Adrenal gland (tissue), 12 donors: ENCODE measurements around the gene NCF4. TPM values are rescaled to one million over a fixed set of nuclear protein-coding genes. Genes with fewer than 3 reads are reported as not detected.

Experiments used
- DNase-seq, 7 donors: peaks; one replicate each; pipeline ENCODE4 v3.0.0-alpha.2; 2019 to 2020
- H3K27ac ChIP-seq, 5 donors: fragments of 200-600 bp; sonication (generic) in 4 of 5; 1 replicate in 3 of 5; 2 replicates in 2 of 5; pipeline versions ENCODE4 v1.5.1 to v1.8.0; 2016 to 2020; ENCODE audit warnings: mild to moderate bottlenecking in 1 of 5
- H3K27me3 ChIP-seq: fragments of 200-600 bp; 2 replicates; pipeline ENCODE4 v1.8.0; 2021
- H3K36me3 ChIP-seq, 2 donors: fragments of 200-600 bp; replicated peaks in 1 of 2; 1 replicate in 1 of 2; 2 replicates in 1 of 2; pipeline versions ENCODE4 v1.5.1 to v1.8.0; 2018 to 2022
- H3K4me1 ChIP-seq, 2 donors: fragments of 200-600 bp; replicated peaks in 1 of 2; 1 replicate in 1 of 2; 2 replicates in 1 of 2; pipeline versions ENCODE4 v1.5.1 to v1.8.0; 2018 to 2021
- H3K4me3 ChIP-seq, 4 donors: fragments of 200-600 bp; sonication (generic) in 3 of 4; one replicate each; pipeline ENCODE4 v1.5.1; 2016 to 2018
- H3K9me3 ChIP-seq, 3 donors: fragments of 200-600 bp; sonication (generic) in 1 of 3; replicated peaks in 1 of 3; 1 replicate in 2 of 3; 2 replicates in 1 of 3; pipeline versions ENCODE4 v1.5.1 to v1.8.0; 2016 to 2021
- CTCF ChIP-seq, 6 experiments: fragments of 450-650 bp in 4 of 6; fragments of 200-600 bp in 2 of 6; sonication (generic) in 1 of 6; IDR thresholded peaks; 1 replicate in 5 of 6; 2 replicates in 1 of 6; pipeline versions ENCODE4 v1.5.1 to v1.8.0; 2016 to 2021; ENCODE audit warnings: antibody characterized with exemption in 6 of 6, mild to moderate bottlenecking in 2 of 6, moderate library complexity in 1 of 6
- POLR2A ChIP-seq, 2 donors: fragments of 450-650 bp; IDR thresholded peaks; one replicate each; pipeline ENCODE4 v1.6.1; 2017; ENCODE audit warnings: antibody characterized with exemption in 2 of 2, mild to moderate bottlenecking in 2 of 2, moderate library complexity in 1 of 2
- WGBS, 4 donors: extraction: QIAGEN DNeasy Blood & Tissue Kit in 2 of 4; methylation state at CpG; one replicate each; pipeline versions ENCODE4 v1.1.5 to v1.1.7; 2013 to 2017; 5-methylcytosine and 5-hydroxymethylcytosine counted together
- intact Hi-C, 2 donors: fragments of 100-400 bp; cut with DNase I; formaldehyde crosslinking; loops; one replicate each; pipeline versions ENCODE4 v1.14.1 to v1.15.0; 2022 to 2023
- polyA plus RNA-seq, 3 donors: library from polyadenylated mRNA; stranded (reverse); fragments of 200-250 nt in 2 of 3; fragments of 350-450 nt in 1 of 3; fragmentation: Illumina TruSeq in 1 of 3; extraction: RNeasy Lipid Tissue Mini Kit (QIAGEN cat#74804) in 1 of 3; gene quantifications; one replicate each; pipeline ENCODE4 v1.2.3, GENCODE V29; 2013 to 2014
- total RNA-seq, 9 donors: library from RNA; depleted of rRNA in 4 of 9; stranded (reverse); fragments of >200 nt in 4 of 9; fragments of 120-200 nt in 1 of 9; fragmentation: NEBNext Ultra II Directional in 1 of 9; extraction: Animal tissue kit (Norgen Biotek cat#: 25700) in 1 of 9; gene quantifications; one replicate each; pipeline versions ENCODE4 v1.1.0 to v1.2.4, GENCODE V29; 2013 to 2023
- donor health status: healthy with polysubstance abuse.
- donor health status: Bipolar disorder and iron deficiency.
- donor health status: DM: yes; HTN: yes; CAD: no.
- donor health status: DM: no; HTN: no; CAD: no.
- donor health status: DM: no; HTN: no; CAD: no.
- donor health status: DM: yes; HTN: yes; CAD: no.

The NCF4 gene
- total and polyA plus RNA-seq, 12 donors: 2.0 to 58.1 (median 23.2) TPM

- Histone ChIP-seq H3K4me3 (no peak overlapping the region), H3K27ac (no peak overlapping the region), H3K4me1 (no peaks in the 10 kb centered on the region), H3K9me3 (peaks cover 0 to 9% (median 0%) of the 10 kb centered on the region in 3 donors), H3K36me3 (no peaks in the 10 kb centered on the region), H3K27me3 (no peaks in the 10 kb centered on the region)
- no peak for TF ChIP-seq POLR2A (IDR thresholded peaks at IDR 0.05)
- TF ChIP-seq CTCF (IDR thresholded peaks at IDR 0.05): no peak
- intact Hi-C loops: loop anchor here in 1 of 2 donors (5.0 to 10.0 kb wide), 2 partner anchors 103 to 165 kb away; no protein-coding TSS in a partner anchor
- peak in 1 of 7 donors; percentile 21 for DNase-seq
- 76 to 85% (median 82%) methylated on average over 7 of the region's 7 CpGs for WGBS, 4 donors
Observed at GRCh38 chr22:36879775-36880174, 19.0 kb downstream of the NCF4 start.

GRCh38 chr22:36881504-36882245 lies 20.9 kb downstream of the NCF4 start:
- DNase-seq: no peak
- peaks cover 0 to 9% (median 0%) of the 10 kb centered on the region in 3 donors for H3K9me3 ChIP-seq
- H3K4me1 ChIP-seq: no peaks in the 10 kb centered on the region
- TF ChIP-seq POLR2A (IDR thresholded peaks at IDR 0.05) (no peak), CTCF (IDR thresholded peaks at IDR 0.05) (no peak)
- intact Hi-C loops: no loop called here
- no peaks in the 10 kb centered on the region for H3K36me3 ChIP-seq
- whole genome bisulfite sequencing, 4 donors: 73 to 81% (median 75%) methylated on average over 1 of the region's 1 CpG
- H3K27ac ChIP-seq: no peak overlapping the region
- no peaks in the 10 kb centered on the region for H3K27me3 ChIP-seq
- no peak overlapping the region for H3K4me3 ChIP-seq

- intact Hi-C loops: no loop called here
- Histone ChIP-seq H3K27ac (no peak overlapping the region), H3K4me1 (no peaks in the 10 kb centered on the region), H3K9me3 (peaks cover 0 to 9% (median 0%) of the 10 kb centered on the region in 3 donors), H3K27me3 (peaks cover 4% of the 10 kb centered on the region), H3K36me3 (no peaks in the 10 kb centered on the region), H3K4me3 (no peak overlapping the region)
- TF ChIP-seq CTCF (IDR thresholded peaks at IDR 0.05) (no peak), POLR2A (IDR thresholded peaks at IDR 0.05) (no peak)
- no peak for DNase-seq
- WGBS, 4 donors: 68 to 76% (median 72%) methylated on average over 5 of the region's 5 CpGs
Observed at GRCh38 chr22:36884349-36885158, 23.7 kb downstream of the NCF4 start.

GRCh38 chr22:36885474-36885873 lies 24.7 kb downstream of the NCF4 start:
- Histone ChIP-seq H3K4me3 (no peak overlapping the region), H3K36me3 (no peaks in the 10 kb centered on the region), H3K27ac (no peak overlapping the region), H3K4me1 (no peaks in the 10 kb centered on the region), H3K27me3 (peaks cover 4% of the 10 kb centered on the region), H3K9me3 (peaks cover 0 to 9% (median 0%) of the 10 kb centered on the region in 3 donors)
- TF ChIP-seq POLR2A (IDR thresholded peaks at IDR 0.05): no peak
- no peak for TF ChIP-seq CTCF (IDR thresholded peaks at IDR 0.05)
- no peak for DNase-seq
- intact Hi-C loops: no loop called here
- 68 to 80% (median 74%) methylated on average over 7 of the region's 7 CpGs for WGBS, 4 donors
